Hepatocyte (in vitro differentiated cells): ENCODE measurements around the gene SERINC2. TPM values are rescaled to one million over a fixed set of nuclear protein-coding genes. Genes with fewer than 3 reads are reported as not detected.
"Not testable (repeated sequence)": the region's sequence is repeated elsewhere in the genome, so short reads cannot be mapped to it uniquely, and the experiment has no call there.

ENCODE experiments used
- DNase-seq: peaks from one replicate; pipeline ENCODE4 v3.0.0-alpha.2; 2016; ENCODE audit warnings: low spot score
- H2AFZ ChIP-seq: fragments of 200-600 bp; sonication (generic); 2 replicates; pipeline ENCODE4 v1.6.0; 2016; ENCODE audit warnings: antibody characterized with exemption, mild to moderate bottlenecking
- H3K27ac ChIP-seq: fragments of 200-600 bp; sonication (generic); 2 replicates; pipeline ENCODE4 v1.5.1; 2016; ENCODE audit warnings: mild to moderate bottlenecking
- H3K27me3 ChIP-seq: fragments of 200-600 bp; sonication (generic); 2 replicates; pipeline ENCODE4 v1.6.1; 2016
- H3K36me3 ChIP-seq: fragments of 200-600 bp; sonication (generic); replicated peaks from 2 replicates; pipeline ENCODE4 v1.5.1; 2016; ENCODE audit warnings: low read depth; ENCODE audit not compliant: insufficient read depth
- H3K4me1 ChIP-seq: fragments of 200-600 bp; sonication (generic); 2 replicates; pipeline ENCODE4 v1.5.1; 2016; ENCODE audit warnings: mild to moderate bottlenecking, moderate library complexity; ENCODE audit not compliant: insufficient read depth
- H3K4me2 ChIP-seq: fragments of 200-600 bp; sonication (generic); 2 replicates; pipeline ENCODE4 v1.6.0; 2016
- H3K4me3 ChIP-seq: fragments of 200-600 bp; sonication (generic); 2 replicates; pipeline ENCODE4 v1.5.1; 2016; ENCODE audit warnings: mild to moderate bottlenecking
- H3K79me2 ChIP-seq: fragments of 200-600 bp; sonication (generic); 2 replicates; pipeline ENCODE4 v1.6.0; 2017; ENCODE audit warnings: mild to moderate bottlenecking
- H3K9me2 ChIP-seq: fragments of 200-600 bp; sonication (generic); replicated peaks from 2 replicates; pipeline ENCODE4 v1.6.0; 2017; ENCODE audit warnings: mild to moderate bottlenecking; ENCODE audit not compliant: insufficient read depth
- H3K9me3 ChIP-seq: fragments of 200-600 bp; sonication (generic); 2 replicates; pipeline ENCODE4 v1.5.1; 2016; ENCODE audit warnings: low read depth, mild to moderate bottlenecking
- H4K20me1 ChIP-seq: fragments of 200-600 bp; sonication (generic); 2 replicates; pipeline ENCODE4 v1.6.0; 2016; ENCODE audit warnings: mild to moderate bottlenecking; ENCODE audit not compliant: insufficient read depth, poor library complexity, severe bottlenecking
- EZH2 ChIP-seq: fragments of 200-600 bp; sonication (generic); IDR thresholded peaks from 2 replicates; pipeline ENCODE4 v1.6.1; 2016; ENCODE audit warnings: antibody characterized with exemption, mild to moderate bottlenecking, borderline replicate concordance
- EZH2phosphoT487 ChIP-seq: fragments of 200-600 bp; sonication (generic); IDR thresholded peaks from one replicate; pipeline ENCODE4 v1.6.1; 2018; ENCODE audit warnings: antibody characterized with exemption, mild to moderate bottlenecking, low read depth, moderate library complexity; ENCODE audit not compliant: unreplicated experiment, severe bottlenecking
- WGBS: methylation state at CpG from one replicate; pipeline ENCODE4 v1.1.6; 2016; ENCODE audit warnings: low lambda C conversion rate; ENCODE audit errors: missing lambda C conversion rate; 5-methylcytosine and 5-hydroxymethylcytosine counted together
- polyA plus RNA-seq: library from polyadenylated mRNA; unstranded; fragments of >200 nt; fragmentation: Nextera tagmentation; extraction: Ambion mirVana; gene quantifications from 2 replicates; pipeline ENCODE4 v1.2.1, GENCODE V29; 2016
- total RNA-seq: library from RNA; depleted of rRNA; stranded (reverse); fragments of >200 nt; gene quantifications from 2 replicates; pipeline ENCODE4 v1.2.3, GENCODE V29; 2014
- TF ChIP-seq, protein P1 (sequence below): fragments of 200-600 bp; sonication (generic); IDR thresholded peaks from 2 replicates; pipeline ENCODE4 v1.5.1; 2016; ENCODE audit warnings: antibody characterized with exemption, mild to moderate bottlenecking; ENCODE audit not compliant: poor library complexity

SERINC2 gene
- total and polyA plus RNA-seq, 2 experiments from 2014 or later: 53.6 to 164 TPM

DNA sequence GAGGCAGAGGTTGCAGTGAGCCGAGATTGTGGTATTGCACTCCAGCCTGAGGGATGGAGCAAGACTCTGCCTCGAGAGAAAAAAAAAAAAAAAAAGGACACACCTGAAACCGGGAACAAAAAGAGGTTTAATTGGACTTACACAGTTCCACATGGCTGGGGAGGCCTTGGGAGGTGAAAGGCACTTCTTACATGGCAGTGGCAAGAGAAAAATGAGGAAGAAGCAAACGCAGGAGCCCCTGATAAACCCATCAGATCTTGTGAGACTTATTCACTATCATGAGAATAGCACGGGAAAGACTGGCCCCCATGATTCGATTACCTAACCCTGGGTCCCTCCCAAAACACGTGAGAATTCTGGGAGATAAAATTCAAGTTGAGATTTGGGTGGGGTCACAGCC, 61.6 kb downstream of the SERINC2 start:
- not testable (repeated sequence) for H3K9me2 ChIP-seq, H3K27me3 ChIP-seq, DNase-seq, H3K4me2 ChIP-seq, H3K9me3 ChIP-seq, H2AFZ ChIP-seq, H3K36me3 ChIP-seq, H3K27ac ChIP-seq, H4K20me1 ChIP-seq, H3K4me3 ChIP-seq, H3K79me2 ChIP-seq
- WGBS: 83% methylated on average over 7 of the region's 7 CpGs
- peaks cover 14% of the 10 kb centered on the region for H3K4me1 ChIP-seq

DNA sequence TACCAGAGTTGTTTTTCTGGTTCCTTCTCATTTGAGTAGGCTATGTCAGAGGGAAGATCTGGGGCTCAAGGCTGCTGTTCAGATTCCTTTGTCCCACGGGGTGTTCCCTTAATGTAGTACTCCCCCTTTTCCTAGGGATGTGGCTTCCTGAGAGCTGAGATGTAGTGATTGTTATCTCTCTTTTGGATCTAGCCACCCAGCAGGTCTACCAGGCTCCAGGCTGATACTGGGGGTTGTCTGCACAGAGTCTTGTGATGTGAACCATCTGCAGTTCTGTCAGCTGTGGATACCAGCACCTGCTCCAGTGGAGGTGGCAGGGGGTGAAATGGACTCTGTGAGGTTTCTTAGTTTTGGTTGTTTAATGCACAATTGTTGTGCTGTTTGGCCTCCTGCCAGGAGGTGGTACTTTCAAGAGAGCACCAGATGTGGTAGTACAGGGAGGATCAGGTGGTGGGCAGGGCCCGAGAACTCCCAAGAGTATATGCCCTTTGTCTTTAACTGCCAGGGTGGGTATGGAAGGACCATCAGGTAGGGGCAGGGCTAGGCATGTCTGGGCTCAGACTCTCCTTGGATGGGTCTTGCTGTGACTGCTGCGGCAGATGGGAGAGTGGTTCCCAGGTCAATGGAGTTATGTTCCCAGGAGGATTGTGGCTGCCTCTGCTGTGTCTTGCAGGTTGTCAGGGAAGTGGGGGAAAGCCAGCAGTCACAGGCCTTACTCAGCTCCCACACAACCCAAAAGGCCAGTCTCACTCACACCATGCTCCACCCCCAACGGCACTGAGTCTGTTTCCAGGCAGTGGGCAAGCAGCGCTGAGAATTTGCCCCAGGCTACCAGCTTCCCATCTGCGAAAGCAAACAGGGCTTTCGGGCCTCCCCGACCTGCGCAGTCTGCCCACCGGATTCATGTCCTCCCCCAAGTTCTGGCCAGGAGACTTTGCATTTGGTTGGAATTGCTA, 64.2 kb downstream of the SERINC2 start:
- no peak overlapping the region for H2AFZ ChIP-seq
- DNase-seq: no peak
- H3K36me3 ChIP-seq: no peaks in the 10 kb centered on the region
- H3K27ac ChIP-seq: no peak overlapping the region
- H3K4me3 ChIP-seq: no peak overlapping the region
- no peaks in the 10 kb centered on the region for H3K79me2 ChIP-seq
- TF ChIP-seq, protein P1, sequence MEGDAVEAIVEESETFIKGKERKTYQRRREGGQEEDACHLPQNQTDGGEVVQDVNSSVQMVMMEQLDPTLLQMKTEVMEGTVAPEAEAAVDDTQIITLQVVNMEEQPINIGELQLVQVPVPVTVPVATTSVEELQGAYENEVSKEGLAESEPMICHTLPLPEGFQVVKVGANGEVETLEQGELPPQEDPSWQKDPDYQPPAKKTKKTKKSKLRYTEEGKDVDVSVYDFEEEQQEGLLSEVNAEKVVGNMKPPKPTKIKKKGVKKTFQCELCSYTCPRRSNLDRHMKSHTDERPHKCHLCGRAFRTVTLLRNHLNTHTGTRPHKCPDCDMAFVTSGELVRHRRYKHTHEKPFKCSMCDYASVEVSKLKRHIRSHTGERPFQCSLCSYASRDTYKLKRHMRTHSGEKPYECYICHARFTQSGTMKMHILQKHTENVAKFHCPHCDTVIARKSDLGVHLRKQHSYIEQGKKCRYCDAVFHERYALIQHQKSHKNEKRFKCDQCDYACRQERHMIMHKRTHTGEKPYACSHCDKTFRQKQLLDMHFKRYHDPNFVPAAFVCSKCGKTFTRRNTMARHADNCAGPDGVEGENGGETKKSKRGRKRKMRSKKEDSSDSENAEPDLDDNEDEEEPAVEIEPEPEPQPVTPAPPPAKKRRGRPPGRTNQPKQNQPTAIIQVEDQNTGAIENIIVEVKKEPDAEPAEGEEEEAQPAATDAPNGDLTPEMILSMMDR: no peak
- TF ChIP-seq EZH2phosphoT487: no peak
- H3K4me1 ChIP-seq: peaks cover 9% of the 10 kb centered on the region
- no peaks in the 10 kb centered on the region for H4K20me1 ChIP-seq
- 73% methylated on average over 10 of the region's 10 CpGs for WGBS
- no peaks in the 10 kb centered on the region for H3K9me2 ChIP-seq
- no peaks in the 10 kb centered on the region for H3K9me3 ChIP-seq
- H3K4me2 ChIP-seq: no peak overlapping the region
- H3K27me3 ChIP-seq: no peaks in the 10 kb centered on the region

DNA sequence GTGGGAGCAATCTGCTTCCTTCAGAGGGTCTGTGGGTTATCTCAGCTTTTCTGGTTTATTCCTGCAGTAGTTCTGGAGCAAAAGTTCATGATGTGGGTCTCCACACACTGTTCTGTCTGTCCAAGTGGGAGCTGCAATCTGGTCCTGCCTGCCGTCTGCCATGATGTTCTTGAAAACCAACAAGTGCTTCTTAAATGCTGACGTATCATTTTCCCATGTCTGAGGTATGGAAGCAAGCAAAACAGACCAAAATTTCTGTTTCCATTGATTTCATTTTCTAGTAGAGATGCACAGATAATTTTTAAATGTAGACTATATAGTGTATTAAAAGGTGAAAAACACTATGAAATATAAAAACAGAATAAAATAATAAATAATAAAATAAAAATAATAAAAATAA, 65.2 kb downstream of the SERINC2 start:
- H3K9me3 ChIP-seq: no peaks in the 10 kb centered on the region
- H3K36me3 ChIP-seq: no peaks in the 10 kb centered on the region
- no peak for TF ChIP-seq EZH2
- TF ChIP-seq EZH2phosphoT487: no peak
- TF ChIP-seq, protein P1: no peak
- no peak overlapping the region for H3K4me2 ChIP-seq
- no peaks in the 10 kb centered on the region for H3K27me3 ChIP-seq
- WGBS: 97% methylated on average over 2 of the region's 2 CpGs
- H3K27ac ChIP-seq: no peak overlapping the region
- H3K4me1 ChIP-seq: peaks cover 5% of the 10 kb centered on the region
- H3K9me2 ChIP-seq: no peaks in the 10 kb centered on the region
- H3K4me3 ChIP-seq: no peak overlapping the region
- H3K79me2 ChIP-seq: no peaks in the 10 kb centered on the region
- no peak overlapping the region for H2AFZ ChIP-seq
- no peak for DNase-seq
- no peaks in the 10 kb centered on the region for H4K20me1 ChIP-seq

DNA sequence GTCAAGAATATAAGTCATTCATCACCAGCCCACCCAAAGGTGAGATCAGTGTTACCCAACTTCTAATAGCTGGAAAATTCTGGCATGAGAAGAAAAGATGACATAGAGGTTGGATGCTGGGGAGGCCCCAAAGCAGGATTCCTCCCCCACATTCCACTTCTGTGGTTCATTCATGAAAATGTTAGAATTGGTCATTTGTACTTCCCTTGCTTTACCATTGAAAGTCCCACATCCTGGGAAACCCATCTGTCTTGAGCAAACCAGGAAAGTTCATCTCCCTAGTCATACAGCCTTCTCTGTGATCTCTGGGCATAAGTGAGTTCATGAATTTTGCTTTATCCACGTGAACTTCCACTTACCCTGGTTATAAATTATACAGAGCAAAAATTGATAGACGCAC, 66.8 kb downstream of the SERINC2 start:
- TF ChIP-seq, protein P1: no peak
- TF ChIP-seq EZH2phosphoT487: no peak
- no peak for TF ChIP-seq EZH2
- Histone ChIP-seq H3K27ac (no peak overlapping the region), H3K27me3 (no peaks in the 10 kb centered on the region), H3K4me3 (no peak overlapping the region), H2AFZ (no peak overlapping the region), H3K4me1 (peaks cover 11% of the 10 kb centered on the region), H4K20me1 (no peaks in the 10 kb centered on the region), H3K36me3 (no peaks in the 10 kb centered on the region), H3K4me2 (no peak overlapping the region), H3K79me2 (no peaks in the 10 kb centered on the region), H3K9me2 (no peaks in the 10 kb centered on the region), H3K9me3 (no peaks in the 10 kb centered on the region)
- no peak for DNase-seq
- 89% methylated on average over 2 of the region's 2 CpGs for WGBS

DNA sequence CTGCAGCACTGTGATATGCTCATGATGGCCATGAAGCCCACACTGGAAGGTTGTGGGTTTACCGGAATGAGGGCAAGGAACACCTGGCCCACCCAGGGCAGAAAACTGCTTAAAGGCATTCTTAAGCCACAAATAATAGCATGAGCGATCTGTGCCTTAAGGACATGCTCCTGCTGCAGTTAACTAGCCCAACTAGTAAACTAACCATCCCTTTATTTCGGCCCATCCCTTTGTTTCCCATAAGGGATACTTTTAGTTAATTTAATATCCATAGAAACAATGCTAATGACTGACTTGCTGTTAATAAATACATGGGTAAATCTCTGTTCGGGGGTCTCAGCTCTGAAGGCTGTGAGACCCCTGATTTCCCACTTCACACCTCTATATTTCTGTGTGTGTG, 67.4 kb downstream of the SERINC2 start:
- H2AFZ ChIP-seq, DNase-seq, H3K79me2 ChIP-seq, H3K27ac ChIP-seq, H3K9me2 ChIP-seq, H3K4me2 ChIP-seq, H3K27me3 ChIP-seq, H4K20me1 ChIP-seq, H3K9me3 ChIP-seq, H3K36me3 ChIP-seq, H3K4me3 ChIP-seq: not testable (repeated sequence)
- 82% methylated on average over 4 of the region's 4 CpGs for WGBS
- H3K4me1 ChIP-seq: peaks cover 14% of the 10 kb centered on the region
